Measurements from ENCODE around the gene KIR2DL1.
"Not testable (repeated sequence)": the region's sequence is repeated elsewhere in the genome, so short reads cannot be mapped to it uniquely, and the experiment has no call there.

Gene KIR2DL1

DNA sequence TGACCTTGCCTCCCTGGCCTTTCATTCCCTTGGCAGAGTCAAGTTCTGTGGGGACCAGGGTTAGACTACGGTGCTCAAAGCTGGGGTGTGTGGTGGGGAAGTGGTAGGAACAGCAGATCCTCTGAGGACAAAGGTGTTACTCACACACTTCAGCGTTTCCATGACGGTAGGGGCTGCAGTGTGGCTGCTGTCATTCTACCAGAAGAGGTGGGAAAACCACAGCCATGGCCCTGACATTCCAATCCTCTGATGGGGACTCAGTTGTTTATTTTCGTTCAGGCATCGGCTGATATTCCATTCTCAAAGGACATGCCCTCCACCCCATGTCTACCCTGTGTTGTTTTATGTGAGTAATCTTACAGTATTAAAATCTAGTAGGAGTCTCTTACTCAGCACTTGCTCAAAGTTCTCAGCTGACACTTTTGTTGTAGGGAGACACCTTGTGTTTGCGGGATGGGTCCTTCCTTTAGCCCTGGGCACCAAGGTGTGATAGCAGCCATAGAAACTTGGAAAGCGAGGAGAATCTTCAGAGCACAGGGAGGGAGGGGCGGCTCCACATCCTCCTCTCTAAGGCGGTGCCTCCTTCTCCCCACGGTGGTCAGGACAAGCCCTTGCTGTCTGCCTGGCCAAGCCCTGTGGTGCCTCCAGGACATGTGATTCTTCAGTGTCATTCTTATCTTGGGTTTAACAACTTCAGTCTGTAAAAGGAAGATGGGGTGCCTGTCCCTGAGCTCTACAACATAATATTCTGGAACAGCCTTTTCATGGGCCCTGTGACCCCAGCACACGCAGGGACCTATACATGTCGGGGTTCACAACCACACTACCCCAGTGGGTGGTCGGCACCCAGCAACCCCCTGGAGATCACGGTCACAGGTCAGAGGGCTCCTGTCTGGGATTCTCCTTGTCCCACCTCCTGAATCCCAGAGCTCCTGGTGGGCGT, 1.7 kb downstream of the KIR2DL1 start:
- DNase-seq (ENCODE audit: low read depth, low spot score), result not testable (repeated sequence)

DNA sequence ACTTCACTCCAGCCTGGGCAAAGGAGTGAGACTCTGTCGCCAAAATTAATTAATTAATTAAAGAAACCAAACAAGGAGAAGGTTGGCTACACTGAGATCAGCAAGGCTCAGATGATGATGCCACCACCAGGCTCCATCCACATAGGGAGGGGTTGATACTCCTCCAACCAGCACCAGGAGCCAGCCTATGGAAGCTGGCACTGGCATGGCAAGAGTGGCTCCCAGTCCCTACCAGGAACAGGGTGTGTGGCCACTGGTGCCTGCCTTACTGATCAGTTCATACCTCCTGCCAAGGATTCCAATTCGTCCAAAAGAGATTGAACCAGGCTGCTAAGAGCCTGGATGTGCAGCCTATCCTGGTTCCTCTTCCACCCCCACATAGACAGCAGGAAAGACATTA, 3.1 kb downstream of the KIR2DL1 start:
- DNase-seq (ENCODE audit: low read depth, low spot score), result not testable (repeated sequence)

DNA sequence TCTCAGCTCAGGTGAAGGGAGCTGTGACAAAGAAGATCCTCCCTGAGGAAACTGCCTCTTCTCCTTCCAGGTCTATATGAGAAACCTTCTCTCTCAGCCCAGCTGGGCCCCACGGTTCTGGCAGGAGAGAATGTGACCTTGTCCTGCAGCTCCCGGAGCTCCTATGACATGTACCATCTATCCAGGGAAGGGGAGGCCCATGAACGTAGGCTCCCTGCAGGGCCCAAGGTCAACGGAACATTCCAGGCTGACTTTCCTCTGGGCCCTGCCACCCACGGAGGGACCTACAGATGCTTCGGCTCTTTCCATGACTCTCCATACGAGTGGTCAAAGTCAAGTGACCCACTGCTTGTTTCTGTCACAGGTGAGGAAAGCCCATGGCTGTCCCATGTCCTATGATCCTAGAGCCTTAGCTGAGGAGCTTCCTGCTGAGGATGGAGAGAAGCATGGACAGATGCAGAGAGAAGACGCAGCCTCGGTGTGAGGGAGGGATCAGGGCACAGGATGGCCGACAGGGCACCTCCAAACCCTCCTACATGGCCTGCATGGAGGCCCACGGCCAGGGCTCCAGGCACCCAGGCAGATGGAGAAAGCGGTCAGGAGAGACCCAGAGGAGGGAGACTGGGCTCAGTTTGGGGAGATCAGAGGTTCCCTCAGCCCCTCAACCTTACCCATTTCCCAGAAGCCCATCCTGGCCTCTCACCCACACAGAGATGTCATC, 5.7 kb downstream of the KIR2DL1 start:
- not testable (repeated sequence) for DNase-seq (ENCODE audit: low read depth, low spot score)

DNA sequence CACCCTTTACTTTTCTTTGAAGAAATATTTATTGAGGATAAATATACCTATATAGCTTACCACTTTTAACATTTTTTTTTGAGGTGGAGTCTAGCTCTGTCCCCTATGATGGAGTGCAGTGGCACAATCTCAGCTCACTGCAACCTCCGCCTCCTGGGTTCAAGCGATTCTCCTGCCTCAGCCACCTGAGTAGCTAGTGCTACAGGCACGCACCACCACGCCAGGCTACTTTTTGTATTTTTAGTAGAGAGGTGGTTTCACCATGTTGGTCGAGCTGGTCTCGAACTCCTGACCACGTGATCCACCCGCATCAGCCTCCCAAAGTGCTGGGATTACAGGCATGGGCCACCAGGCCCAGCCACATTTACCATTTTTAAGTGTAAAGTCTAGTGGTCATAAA, 6.2 kb downstream of the KIR2DL1 start:
- not testable (repeated sequence) for DNase-seq (ENCODE audit: low read depth, low spot score)

DNA sequence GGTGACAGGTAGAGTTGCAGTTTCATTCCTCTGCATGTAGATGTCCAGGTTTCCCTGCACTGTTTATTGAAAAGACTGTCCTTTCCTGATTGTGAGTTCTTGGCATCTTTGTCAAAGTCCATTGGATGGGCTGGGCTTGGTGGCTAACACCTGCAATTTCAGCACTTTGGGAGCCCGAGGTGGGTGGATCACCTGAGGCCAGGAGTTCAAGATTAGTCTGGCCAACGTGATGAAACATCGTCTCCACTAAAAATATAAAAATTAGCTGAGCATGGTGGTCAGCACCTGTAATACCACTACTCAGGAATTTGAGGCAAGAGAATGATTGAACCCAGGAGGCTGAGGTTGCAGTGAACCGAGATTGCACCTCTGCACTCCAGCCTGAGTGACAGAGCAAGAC, 8.3 kb downstream of the KIR2DL1 start:
- not testable (repeated sequence) for DNase-seq (ENCODE audit: low read depth, low spot score)

DNA sequence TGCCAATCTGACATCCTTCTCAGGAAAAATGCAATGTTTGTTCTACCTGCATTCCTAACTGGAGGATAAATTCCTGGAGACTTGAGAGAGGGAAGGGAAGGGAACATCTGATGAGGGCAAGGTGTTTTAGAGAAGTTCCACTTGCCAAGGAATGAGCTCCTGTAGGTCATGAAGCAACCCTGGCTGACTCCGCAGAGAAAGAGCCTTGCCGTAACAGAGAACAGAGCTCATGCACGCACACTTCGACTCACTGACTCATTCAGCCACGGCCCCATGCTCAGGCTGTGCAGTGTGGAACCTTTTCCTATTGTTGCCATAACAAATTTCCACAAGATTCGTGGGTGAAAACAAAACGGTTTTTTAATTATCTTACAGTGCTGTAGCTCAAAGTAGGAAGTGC, 9.3 kb downstream of the KIR2DL1 start:
- not testable (repeated sequence) for DNase-seq (ENCODE audit: low read depth, low spot score)

DNA sequence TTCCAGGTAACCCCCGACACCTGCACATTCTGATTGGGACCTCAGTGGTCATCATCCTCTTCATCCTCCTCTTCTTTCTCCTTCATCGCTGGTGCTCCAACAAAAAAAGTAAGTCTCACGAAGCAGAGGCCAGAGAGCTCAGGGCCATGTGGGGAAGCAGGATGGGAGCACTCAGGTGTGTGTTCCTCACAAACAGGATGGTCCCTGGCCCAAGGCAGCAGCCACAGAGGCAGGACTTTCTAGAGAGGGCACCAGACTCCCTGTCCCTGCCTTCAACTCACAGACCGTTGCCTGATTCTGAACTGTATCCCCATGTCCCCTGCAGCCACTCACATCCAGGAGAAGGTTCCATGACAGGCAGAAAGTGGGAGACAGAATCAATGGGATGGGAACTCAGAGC, 13.3 kb downstream of the KIR2DL1 start:
- DNase-seq (ENCODE audit: low read depth, low spot score), result not testable (repeated sequence)

DNA sequence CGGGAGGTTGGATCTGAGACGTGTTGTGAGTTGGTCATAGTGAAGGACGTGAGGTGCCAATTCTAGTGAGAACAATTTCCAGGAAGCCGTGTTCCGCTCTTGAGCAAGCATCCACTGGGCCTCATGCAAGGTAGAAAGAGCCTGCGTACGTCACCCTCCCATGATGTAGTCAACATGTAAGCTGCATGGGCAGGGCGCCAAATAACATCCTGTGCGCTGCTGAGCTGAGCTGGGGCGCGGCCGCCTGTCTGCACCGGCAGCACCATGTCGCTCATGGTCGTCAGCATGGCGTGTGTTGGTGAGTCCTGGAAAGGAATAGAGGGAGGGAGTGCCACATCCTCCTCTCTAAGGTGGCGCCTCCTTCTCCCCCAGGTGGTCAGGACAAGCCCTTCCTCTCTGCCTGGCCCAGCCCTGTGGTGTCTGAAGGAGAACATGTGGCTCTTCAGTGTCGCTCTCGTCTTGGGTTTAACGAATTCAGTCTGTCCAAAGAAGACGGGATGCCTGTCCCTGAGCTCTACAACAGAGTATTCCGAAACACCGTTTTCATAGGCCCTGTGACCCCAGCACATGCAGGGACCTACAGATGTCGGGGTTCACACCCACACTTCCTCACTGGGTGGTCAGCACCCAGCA, 16.6 kb downstream of the KIR2DL1 start:
- DNase-seq (ENCODE audit: low read depth, low spot score), result not testable (repeated sequence)

DNA sequence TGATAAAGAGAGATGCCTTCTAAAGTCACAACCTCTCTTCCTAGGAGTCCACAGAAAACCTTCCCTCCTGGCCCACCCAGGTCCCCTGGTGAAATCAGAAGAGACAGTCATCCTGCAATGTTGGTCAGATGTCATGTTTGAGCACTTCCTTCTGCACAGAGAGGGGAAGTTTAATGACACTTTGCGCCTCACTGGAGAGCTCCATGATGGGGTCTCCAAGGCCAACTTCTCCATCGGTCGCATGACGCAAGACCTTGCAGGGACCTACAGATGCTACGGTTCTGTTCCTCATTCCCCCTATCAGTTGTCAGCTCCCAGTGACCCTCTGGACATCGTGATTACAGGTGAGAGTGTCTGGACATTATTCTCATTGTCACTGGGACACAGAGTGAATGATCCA, 18.6 kb downstream of the KIR2DL1 start:
- not testable (repeated sequence) for DNase-seq (ENCODE audit: low read depth, low spot score)

DNA sequence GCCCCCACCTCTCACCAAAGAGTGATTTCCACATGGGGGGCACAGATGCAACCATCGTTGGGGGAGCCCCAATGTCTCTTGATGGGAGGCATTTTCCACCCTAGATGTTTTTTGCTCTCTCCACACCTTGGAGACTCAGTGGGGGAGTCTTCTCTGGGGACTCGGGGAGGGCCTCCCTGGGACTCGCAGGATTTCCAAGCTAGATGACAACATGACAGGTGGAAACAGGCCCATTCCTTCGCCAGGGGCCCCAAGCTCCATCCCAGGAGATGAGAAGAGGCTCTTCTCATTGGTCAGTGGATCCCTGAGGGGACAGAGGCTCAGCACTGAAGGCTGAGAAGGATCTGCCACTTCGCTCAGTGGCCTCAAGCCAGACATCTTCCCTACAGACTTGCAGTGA, 21.1 kb downstream of the KIR2DL1 start:
- DNase-seq (ENCODE audit: low read depth, low spot score), result no peak

DNA sequence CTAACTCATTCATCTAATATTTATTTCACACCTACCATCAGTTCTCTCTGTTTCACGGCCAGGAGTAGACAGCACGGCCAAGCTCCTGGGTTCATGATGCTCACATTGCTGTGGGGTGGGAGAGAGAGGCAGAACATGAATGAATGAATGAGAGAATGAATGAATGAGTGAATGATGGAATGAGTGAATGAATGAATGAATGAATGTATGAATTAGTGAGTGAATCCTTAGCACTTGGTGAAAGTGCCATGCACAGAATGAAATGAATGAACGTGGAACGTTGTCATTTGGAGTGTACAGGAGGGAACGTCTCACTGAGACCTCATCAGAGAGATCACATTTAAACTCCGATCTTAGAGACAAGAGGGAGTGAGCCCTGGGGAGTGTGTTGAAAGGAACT, 21.9 kb downstream of the KIR2DL1 start:
- no peak for DNase-seq (ENCODE audit: low read depth, low spot score)

DNA sequence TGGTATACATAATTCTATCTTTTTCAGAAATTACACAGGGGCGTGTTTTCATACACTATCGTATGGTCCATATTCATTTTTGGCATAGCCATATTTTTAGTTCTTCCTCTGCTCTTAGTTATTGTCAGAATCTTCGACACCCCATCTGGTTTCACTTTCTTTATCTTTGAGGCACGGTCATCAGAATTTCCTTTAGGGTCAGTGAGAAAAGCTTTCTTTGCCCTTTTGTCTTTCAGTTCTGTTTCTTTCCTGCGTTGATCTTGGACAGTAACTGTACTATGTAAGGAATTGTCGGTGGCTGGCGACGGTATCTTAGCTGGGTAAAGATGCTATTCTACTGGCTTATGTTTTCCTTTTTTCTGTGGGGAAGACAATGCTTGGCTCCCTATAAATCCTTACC, 23.2 kb downstream of the KIR2DL1 start:
- no peak for DNase-seq (ENCODE audit: low read depth, low spot score)

DNA sequence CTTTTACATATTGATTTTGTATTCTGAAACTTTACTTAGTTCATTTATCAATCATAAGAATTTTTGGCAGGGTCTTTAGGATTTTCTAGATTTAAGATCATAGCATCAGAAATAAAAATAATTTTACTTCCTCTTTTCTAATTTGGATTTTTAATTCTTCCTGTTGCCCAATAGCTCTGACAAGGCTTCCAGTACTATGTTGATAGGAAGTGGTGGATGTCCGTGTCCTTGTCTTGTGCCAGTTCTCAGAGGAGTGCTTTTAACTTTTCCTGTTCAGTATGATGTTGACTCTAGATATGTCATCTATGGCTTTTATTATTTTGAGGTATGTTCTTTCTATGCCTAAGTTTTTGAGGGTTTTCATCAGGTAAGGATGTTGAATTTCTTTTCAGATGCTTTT, 26.2 kb downstream of the KIR2DL1 start:
- DNase-seq (ENCODE audit: low read depth, low spot score), result no peak

DNA sequence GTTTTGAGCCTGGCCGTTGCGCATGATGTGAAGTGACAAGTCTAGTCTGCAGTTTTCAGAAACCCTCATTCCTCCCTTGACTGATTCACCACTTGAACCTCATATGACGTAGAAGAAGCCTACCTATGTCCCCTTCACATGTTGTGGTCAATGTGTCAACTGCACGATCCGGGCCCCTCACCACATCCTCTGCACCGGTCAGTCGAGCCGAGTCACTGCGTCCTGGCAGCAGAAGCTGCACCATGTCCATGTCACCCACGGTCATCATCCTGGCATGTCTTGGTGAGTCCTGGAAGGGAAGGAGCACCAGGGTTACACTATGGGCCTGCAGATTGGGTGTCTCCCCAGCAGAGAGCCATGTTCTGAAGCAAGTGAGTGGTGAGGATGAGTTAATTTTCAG, 33.8 kb downstream of the KIR2DL1 start, which contains the start of gene KIR2DL4:
KIR2DL4 (plus strand) TSS at position 201 of the 400 bp plus-strand sequence; CDS start at position 243, 42 bp downstream.
- DNase-seq (ENCODE audit: low read depth, low spot score), result no peak

DNA sequence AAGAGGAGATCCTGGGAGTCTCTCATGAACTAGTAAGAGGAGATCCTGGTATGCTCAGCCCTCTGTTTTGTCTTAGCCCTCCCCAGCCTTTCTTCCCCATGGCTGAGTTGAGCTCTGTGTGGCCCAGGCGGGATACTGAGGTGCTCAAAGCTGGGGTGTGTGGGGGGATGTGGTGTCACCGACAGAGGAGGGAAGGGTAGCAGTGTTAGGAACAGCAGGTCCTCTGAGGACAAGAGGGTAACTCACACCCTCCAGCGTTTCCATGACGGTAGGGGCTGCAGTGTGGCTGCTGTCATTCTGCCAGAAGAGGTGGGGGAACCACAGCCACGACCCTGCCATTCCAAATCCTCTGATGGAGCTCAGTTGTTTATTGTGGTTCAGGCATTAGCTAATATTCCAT, 34.5 kb downstream of the KIR2DL1 start:
- no peak for DNase-seq (ENCODE audit: low read depth, low spot score)

DNA sequence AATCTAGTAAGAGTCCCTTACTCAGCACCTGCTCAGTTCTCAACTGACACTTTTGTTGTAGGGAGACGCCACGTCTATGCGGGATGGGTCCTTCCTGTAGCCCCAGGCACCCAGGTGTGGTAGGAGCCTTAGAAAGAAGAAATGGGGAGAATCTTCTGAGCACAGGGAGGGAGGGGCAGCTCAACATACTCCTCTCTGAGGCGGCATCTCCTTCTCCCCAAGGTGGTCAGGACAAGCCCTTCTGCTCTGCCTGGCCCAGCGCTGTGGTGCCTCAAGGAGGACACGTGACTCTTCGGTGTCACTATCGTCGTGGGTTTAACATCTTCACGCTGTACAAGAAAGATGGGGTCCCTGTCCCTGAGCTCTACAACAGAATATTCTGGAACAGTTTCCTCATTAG, 35.0 kb downstream of the KIR2DL1 start:
- no peak for DNase-seq (ENCODE audit: low read depth, low spot score)

DNA sequence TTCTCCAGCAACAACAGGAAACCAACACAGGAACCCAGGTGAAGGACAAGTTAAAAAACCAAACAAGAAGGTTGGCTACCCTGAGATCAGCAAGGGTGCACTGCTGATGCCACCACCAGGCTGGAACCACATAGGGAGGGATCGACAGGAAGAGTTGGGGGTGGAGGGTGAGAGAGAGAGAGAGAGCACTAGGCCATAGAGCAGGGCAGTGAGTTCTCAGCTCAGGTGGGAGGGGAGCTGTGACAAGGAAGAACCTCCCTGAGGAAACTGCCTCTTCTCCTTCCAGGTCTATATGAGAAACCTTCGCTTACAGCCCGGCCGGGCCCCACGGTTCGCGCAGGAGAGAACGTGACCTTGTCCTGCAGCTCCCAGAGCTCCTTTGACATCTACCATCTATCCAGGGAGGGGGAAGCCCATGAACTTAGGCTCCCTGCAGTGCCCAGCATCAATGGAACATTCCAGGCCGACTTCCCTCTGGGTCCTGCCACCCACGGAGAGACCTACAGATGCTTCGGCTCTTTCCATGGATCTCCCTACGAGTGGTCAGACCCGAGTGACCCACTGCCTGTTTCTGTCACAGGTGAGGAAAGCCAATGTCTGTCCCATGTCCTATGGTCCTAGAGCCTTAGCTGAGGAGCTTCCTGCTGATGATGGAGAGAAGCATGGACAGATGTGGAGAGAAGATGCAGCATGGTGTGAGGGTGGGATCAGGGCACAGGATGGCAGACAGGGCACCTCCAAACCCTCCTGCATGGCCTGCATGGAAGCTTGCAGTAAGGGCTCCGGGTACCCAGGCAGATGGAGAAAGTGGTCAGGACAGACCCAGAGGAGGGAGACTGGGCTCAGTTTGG, 36.3 kb downstream of the KIR2DL1 start:
- no peak for DNase-seq (ENCODE audit: low read depth, low spot score)

DNA sequence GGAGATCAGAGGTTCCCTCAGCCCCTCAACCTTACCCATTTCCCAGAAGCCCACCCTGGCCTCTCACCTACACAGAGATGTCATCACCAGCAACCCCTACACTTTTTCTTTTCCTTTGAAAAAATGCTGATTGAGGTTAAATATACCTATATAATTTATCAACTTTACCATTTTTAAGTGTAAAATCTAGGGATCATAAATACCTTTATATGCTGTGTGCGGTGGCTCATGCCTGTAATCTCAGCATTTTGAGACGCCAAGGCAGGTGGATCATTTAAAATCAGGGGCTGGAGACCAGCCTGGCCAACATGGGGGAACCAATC, 36.9 kb downstream of the KIR2DL1 start:
- DNase-seq (ENCODE audit: low read depth, low spot score), result no peak

DNA sequence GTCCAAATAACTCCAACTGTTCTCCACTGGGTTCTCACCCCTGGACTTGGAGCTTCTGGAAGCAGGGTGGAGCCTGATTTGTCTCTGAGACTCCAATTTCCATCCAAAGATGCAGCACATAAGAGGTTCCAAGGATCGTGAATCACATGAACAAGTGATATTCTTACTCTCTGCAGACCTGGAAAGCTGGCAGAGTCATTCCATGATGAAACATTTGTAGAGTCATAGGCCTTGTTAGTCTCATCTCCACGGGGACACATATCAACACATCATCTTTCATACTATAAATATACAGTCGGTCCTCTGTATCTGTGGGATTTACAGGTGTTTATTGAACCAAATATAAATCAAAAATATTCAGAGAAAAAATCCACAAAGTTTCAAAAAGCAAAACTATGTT, 45.0 kb downstream of the KIR2DL1 start:
- DNase-seq (ENCODE audit: low read depth, low spot score), result not testable (repeated sequence)

DNA sequence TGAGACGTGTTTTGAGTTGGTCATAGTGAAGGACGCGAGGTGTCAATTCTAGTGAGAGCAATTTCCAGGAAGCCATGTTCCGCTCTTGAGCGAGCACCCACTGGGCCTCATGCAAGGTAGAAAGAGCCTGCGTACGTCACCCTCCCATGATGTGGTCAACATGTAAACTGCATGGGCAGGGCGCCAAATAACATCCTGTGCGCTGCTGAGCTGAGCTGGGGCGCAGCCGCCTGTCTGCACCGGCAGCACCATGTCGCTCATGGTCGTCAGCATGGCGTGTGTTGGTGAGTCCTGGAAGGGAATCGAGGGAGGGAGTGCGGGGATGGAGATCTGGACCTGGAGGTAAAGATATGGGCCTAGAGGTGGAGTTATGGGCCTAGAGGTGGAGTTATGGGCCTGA, 46.7 kb downstream of the KIR2DL1 start, which contains the start of gene KIR3DL1:
KIR3DL1 (plus strand) TSS at position 218 of the 400 bp plus-strand sequence.
- DNase-seq (ENCODE audit: low read depth, low spot score), result not testable (repeated sequence)

Measured in smooth muscle cell of the brain vasculature (primary cell).